22Rv1 (cell line): ENCODE results near the gene ALPG.
"Not testable (repeated sequence)": the region's sequence is repeated elsewhere in the genome, so short reads cannot be mapped to it uniquely, and the experiment has no call there.

Experiments
- H3K27ac ChIP-seq: fragments of 450-650 bp; 2 replicates; pipeline ENCODE4 v1.5.1; 2017
- CTCF ChIP-seq: fragments of 450-650 bp; IDR thresholded peaks from 2 replicates; pipeline ENCODE4 v1.5.1; 2017; ENCODE audit warnings: mild to moderate bottlenecking
- ZFX ChIP-seq: fragments of 450-650 bp; IDR thresholded peaks from 2 replicates; pipeline ENCODE4 v1.6.1; 2017; ENCODE audit warnings: antibody characterized with exemption, borderline replicate concordance

ALPG gene

GRCh38 chr2:232398293-232399034 is 8.2 kb upstream of the ALPG start:
- TF ChIP-seq ZFX = no peak
- TF ChIP-seq CTCF = no peak
- no peak overlapping the region for H3K27ac ChIP-seq

GRCh38 chr2:232400256-232401015 is 6.2 kb upstream of the ALPG start:
- TF ChIP-seq CTCF (no peak), ZFX (no peak)
- no peak overlapping the region for H3K27ac ChIP-seq

GRCh38 chr2:232402518-232402917 is 4.1 kb upstream of the ALPG start:
- TF ChIP-seq CTCF (no peak), ZFX (no peak)
- no peak overlapping the region for H3K27ac ChIP-seq

- no peak for TF ChIP-seq ZFX
- no peak overlapping the region for H3K27ac ChIP-seq
Observed at GRCh38 chr2:232405943-232406510, 617 bp upstream of the ALPG start.

- H3K27ac ChIP-seq = not testable (repeated sequence)
Observed at GRCh38 chr2:232407428-232408150, 945 bp downstream of the ALPG start.

GRCh38 chr2:232408269-232408668 is 1.6 kb downstream of the ALPG start:
- not testable (repeated sequence) for H3K27ac ChIP-seq

- not testable (repeated sequence) for H3K27ac ChIP-seq
Observed at GRCh38 chr2:232409617-232410016, 3.0 kb downstream of the ALPG start.

- TF ChIP-seq CTCF (no peak), ZFX (no peak)
- no peak overlapping the region for H3K27ac ChIP-seq
Observed at GRCh38 chr2:232410238-232410900, 3.7 kb downstream of the ALPG start.
